HG03521 (cell line): ENCODE data around the gene MYH14.

Experiments used
- ATAC-seq: cut with Tn5 transposase; IDR thresholded peaks from one replicate; pipeline ENCODE4 v1.9.1; 2021; ENCODE audit warnings: mild to moderate bottlenecking, moderate library complexity; ENCODE audit not compliant: unreplicated experiment

MYH14 gene

DNA sequence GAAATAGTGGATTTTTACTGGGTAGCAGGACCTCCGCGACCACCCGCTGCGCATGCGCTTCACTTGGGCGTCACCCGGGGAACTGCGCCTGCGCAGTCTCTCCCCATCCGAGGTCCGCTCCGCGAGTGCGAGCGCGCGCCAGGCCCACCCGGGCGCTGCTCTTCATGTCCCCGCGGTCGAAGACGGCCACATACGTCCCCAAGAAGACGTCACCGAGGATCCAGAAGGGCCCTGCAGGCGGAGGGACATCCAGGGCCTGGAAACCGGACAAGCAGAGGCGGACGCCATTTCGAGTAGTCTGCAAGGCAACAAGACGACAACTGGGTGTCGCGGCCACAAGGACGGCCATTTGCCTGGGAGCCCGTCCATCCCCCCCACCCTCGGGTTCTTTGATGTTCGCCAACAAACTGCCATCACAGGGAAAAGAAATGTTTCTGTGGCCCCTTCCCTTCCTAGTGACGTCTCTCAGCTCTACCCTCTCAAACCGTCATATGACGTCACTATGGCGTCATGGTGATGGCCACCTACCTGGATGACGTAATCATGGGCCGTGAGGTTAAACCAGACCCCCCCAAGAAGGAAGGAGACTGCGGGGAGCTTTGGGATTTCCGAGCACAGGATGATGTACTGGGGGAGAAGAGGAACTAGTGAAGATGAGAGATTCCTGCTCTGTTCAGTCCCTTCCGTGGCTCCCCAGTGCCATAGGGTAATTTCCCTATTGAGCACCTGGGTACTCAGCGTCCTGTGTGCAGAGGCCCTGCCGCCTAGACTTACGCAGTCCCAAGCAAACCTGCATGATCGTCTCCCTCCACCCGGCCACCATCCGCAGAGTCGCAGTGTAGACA, 155.3 kb downstream of the MYH14 start:
- ATAC-seq, result no peak

GRCh38 chr19:50359328-50359818, 156.0 kb downstream of the MYH14 start:
- ATAC-seq, result no peak
